K562 (cell line): ENCODE data around the gene ADORA3.

Source experiments
- CBX2 ChIP-seq: fragments of 200-600 bp; sonication (generic); IDR thresholded peaks from one replicate; pipeline ENCODE4 v1.6.1; 2012; ENCODE audit warnings: mild to moderate bottlenecking, low read length, inconsistent platforms; ENCODE audit not compliant: insufficient read depth, poor library complexity, severe bottlenecking
- HDAC1 ChIP-seq, 2 experiments: fragments of 450-650 bp; IDR thresholded peaks; 2 replicates each; pipeline ENCODE4 v1.6.1; 2016 to 2017; ENCODE audit warnings: inconsistent platforms in 1 of 2, mild to moderate bottlenecking in 1 of 2, moderate library complexity in 1 of 2
- TCF7 ChIP-seq: sonication (generic); IDR thresholded peaks from 2 replicates; pipeline ENCODE4 v1.6.1; 2016; ENCODE audit warnings: antibody characterized with exemption, borderline replicate concordance
- ZNF3 ChIP-seq: fragments of 250-450 bp; sonication (Bioruptor Pico); IDR thresholded peaks from 2 replicates; pipeline ENCODE4 v1.5.0; 2021; ENCODE audit warnings: mild to moderate bottlenecking, moderate library complexity
- TF ChIP-seq, protein P1 (sequence below), 2 experiments: fragments of 450-650 bp in 1 of 2; sonication (generic) in 1 of 2; formaldehyde crosslinking in 1 of 2; IDR thresholded peaks; 2 replicates each; pipeline versions ENCODE4 v1.7.1 to v1.9.0; 2016 to 2022; ENCODE audit warnings: inconsistent platforms in 1 of 2, mild to moderate bottlenecking in 1 of 2, missing genetic modification reagents in 1 of 2
- TF ChIP-seq, protein P2 (sequence below), 3 experiments: IDR thresholded peaks in 2 of 3; conservative IDR thresholded peaks in 1 of 3; 2 replicates each; pipeline ENCODE4 v1.5.1; 2011 to 2012; ENCODE audit warnings: low read length in 3 of 3, mild to moderate bottlenecking in 3 of 3, control low read depth in 2 of 3, improper control_type of control experiment in 1 of 3, inconsistent platforms in 1 of 3, low read depth in 1 of 3, mixed read lengths in 1 of 3, moderate library complexity in 1 of 3; ENCODE audit not compliant: insufficient read depth in 2 of 3

DNA sequence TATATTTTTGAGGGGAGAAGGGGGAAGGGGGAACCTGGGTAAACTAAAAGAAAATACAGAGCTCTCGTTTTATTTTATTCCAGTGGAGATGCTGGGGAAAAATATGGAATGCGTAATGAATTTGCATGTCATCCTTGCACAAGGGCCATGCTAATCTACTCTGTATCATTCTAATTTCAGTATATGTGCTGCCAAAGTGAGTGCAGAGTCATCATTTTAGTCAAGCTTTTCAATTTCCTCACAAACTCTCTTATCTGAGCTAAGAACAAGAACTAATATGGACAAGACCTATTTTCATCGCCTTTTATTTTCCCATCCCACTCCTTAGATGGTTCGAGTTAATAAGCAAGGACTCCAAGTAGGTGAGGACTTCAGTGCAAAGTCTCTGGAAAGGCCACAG, 13.2 kb downstream of the ADORA3 start:
- TF ChIP-seq, protein P1, sequence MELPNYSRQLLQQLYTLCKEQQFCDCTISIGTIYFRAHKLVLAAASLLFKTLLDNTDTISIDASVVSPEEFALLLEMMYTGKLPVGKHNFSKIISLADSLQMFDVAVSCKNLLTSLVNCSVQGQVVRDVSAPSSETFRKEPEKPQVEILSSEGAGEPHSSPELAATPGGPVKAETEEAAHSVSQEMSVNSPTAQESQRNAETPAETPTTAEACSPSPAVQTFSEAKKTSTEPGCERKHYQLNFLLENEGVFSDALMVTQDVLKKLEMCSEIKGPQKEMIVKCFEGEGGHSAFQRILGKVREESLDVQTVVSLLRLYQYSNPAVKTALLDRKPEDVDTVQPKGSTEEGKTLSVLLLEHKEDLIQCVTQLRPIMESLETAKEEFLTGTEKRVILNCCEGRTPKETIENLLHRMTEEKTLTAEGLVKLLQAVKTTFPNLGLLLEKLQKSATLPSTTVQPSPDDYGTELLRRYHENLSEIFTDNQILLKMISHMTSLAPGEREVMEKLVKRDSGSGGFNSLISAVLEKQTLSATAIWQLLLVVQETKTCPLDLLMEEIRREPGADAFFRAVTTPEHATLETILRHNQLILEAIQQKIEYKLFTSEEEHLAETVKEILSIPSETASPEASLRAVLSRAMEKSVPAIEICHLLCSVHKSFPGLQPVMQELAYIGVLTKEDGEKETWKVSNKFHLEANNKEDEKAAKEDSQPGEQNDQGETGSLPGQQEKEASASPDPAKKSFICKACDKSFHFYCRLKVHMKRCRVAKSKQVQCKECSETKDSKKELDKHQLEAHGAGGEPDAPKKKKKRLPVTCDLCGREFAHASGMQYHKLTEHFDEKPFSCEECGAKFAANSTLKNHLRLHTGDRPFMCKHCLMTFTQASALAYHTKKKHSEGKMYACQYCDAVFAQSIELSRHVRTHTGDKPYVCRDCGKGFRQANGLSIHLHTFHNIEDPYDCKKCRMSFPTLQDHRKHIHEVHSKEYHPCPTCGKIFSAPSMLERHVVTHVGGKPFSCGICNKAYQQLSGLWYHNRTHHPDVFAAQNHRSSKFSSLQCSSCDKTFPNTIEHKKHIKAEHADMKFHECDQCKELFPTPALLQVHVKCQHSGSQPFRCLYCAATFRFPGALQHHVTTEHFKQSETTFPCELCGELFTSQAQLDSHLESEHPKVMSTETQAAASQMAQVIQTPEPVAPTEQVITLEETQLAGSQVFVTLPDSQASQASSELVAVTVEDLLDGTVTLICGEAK (IDR thresholded peaks at IDR 0.05): no peak
- TF ChIP-seq, protein P1 (CRISPR knock-in tag; IDR thresholded peaks at IDR 0.05): no peak
- TF ChIP-seq ZNF3 (CRISPR knock-in tag): no peak
- no peak for TF ChIP-seq HDAC1 (IDR thresholded peaks at IDR 0.05)
- TF ChIP-seq, protein P2, sequence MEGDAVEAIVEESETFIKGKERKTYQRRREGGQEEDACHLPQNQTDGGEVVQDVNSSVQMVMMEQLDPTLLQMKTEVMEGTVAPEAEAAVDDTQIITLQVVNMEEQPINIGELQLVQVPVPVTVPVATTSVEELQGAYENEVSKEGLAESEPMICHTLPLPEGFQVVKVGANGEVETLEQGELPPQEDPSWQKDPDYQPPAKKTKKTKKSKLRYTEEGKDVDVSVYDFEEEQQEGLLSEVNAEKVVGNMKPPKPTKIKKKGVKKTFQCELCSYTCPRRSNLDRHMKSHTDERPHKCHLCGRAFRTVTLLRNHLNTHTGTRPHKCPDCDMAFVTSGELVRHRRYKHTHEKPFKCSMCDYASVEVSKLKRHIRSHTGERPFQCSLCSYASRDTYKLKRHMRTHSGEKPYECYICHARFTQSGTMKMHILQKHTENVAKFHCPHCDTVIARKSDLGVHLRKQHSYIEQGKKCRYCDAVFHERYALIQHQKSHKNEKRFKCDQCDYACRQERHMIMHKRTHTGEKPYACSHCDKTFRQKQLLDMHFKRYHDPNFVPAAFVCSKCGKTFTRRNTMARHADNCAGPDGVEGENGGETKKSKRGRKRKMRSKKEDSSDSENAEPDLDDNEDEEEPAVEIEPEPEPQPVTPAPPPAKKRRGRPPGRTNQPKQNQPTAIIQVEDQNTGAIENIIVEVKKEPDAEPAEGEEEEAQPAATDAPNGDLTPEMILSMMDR (IDR thresholded peaks at IDR 0.05 in 2 of 3, conservative IDR thresholded peaks at IDR 0.05 in 1 of 3; ENCODE audit: insufficient read depth in 2 of 3, low read depth in 1 of 3, low read length in 3 of 3): no peak
- no peak for TF ChIP-seq TCF7
- TF ChIP-seq CBX2: no peak
